GM19395 (cell line): ENCODE results near the gene C1QTNF1.
A peak's percentile ranks its signal among the peaks of the same experiment; 100 is the strongest.
"Not testable (repeated sequence)": the region's sequence is repeated elsewhere in the genome, so short reads cannot be mapped to it uniquely, and the experiment has no call there.

ENCODE experiments used
- ATAC-seq: cut with Tn5 transposase; IDR thresholded peaks from one replicate; pipeline ENCODE4 v1.9.1; 2021; ENCODE audit warnings: mild to moderate bottlenecking, moderate library complexity; ENCODE audit not compliant: unreplicated experiment

C1QTNF1 gene

DNA sequence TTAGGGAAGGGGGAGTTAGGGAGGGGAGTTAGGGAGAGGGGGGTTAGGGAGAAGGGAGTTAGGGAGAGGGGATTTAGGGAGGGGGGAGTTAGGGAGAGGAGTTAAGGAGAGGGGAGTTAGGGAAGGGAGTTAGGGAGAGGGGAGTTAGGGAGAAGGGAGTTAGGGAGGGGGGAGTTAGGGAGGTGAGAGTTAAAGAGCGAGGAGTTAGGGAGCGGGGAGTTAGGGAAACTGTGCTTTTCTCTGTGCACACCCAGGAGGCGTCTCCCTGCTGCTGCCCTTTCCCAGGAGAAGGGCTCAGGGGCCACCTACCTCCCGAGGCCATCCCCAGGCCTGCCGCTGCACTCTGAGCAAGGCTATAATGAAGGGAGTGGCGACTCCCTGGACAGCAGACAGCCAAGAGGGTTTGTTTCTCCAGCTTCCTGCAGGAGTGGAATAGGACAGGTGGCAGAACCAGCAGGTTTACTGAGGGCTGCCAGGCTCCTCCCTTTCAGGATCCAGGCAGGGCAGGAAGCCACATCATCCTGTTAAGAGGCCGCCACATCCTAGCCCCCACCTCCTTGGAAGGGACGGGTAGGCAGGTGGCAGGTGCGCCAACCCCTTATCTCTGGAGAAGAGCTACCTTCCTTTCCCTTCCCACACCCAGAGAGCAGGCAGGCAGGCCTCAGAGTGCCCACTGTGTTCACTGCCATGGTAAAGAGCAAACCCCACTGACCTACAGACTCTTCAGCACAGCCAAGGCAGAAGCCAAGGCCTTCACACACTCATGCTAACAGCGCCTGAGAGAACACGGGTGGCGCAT, 18.7 kb upstream of the C1QTNF1 start:
- ATAC-seq, result no peak

DNA sequence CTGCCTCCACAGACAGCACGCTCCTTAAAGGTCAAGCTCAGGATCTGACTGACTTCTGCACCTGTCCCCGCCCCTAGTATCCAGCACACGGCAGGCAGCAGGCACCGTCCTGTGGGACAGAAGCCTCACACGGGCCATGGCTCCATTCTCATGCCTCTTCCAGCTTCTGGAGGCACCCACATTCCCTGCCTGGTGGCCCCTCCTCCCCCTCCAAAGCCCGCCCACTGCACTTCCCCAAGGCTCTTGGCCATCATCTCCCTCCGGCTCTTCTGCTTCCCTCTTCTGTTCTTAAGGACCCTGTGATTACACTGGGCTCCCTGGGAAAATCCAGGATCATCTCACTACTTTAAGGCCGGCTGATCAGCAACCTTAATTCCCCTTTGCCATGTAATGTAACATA, 17.9 kb upstream of the C1QTNF1 start:
- no peak for ATAC-seq

DNA sequence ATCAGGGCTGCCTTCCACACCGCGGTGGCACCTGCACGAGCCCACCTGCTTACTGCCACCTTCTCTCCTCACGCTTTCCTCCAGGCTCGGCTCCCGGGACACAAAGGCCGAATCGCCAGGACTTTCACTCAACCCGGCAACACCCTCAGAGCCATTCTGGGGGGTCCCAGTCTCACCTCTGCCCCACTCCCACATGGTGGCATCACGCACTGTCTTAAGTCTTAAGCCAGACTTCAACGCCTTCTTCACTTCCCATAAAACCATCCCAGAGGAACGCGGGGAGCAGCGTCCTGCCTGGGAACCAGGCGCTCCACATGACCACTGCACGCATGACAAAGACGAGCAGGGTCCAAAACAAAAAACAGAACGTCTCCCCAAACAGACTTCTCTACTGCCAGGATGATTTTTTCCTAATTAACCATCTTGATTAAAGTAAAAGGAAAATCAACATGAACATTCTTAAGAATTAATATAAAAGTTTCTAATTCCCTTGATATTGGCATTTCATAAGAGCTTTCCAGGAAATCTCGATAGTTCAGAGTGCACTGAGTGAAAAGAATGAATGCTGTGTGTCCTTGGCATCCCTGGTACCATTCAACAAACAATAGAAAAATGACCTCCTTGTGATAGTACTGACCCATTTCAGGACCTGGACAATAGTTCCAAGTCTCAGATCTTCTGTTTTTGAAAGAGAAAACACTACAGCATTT, 17.0 kb upstream of the C1QTNF1 start:
- ATAC-seq, result no peak

DNA sequence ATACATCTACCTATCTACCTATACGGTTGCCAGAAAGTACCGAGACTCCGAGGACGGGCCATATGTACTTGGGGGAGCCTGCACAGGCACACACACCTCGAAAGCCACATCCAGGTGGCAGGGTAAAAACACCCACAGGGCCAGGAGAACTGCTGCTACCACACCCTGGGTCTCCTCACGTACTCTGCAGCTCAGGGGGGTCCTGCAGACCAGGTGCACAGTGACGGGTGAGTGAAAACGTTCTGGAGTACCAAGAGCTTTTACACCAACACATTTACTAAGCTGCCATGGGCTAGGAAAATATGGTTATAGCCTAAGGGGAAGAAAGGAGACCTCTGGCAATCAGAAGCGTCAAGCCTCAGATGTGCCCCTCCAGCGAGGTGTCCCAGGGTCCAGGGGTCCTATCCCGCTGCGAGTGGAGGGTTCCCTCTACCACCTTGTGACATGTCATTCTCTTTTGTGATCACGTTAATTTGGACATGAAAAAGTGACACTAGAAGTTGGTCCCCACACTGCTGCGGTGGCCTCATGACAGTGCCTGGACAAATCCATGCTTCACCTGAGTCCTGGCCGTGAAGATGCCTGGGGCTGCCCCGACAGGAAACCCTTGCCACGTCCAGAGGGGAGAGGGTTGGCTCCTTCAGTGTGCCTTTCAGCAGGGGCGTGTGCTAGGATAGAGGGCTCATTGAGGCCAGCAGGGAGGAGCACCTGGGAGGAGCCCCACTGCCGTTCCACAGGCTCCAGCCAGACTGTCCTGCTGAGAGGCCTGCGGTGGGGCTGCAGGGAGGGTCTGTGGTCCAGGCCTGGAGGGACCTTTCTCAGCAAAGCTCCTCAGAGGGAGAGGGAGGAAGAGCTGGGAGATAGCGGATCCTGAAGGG, 16.2 kb upstream of the C1QTNF1 start:
- no peak for ATAC-seq

DNA sequence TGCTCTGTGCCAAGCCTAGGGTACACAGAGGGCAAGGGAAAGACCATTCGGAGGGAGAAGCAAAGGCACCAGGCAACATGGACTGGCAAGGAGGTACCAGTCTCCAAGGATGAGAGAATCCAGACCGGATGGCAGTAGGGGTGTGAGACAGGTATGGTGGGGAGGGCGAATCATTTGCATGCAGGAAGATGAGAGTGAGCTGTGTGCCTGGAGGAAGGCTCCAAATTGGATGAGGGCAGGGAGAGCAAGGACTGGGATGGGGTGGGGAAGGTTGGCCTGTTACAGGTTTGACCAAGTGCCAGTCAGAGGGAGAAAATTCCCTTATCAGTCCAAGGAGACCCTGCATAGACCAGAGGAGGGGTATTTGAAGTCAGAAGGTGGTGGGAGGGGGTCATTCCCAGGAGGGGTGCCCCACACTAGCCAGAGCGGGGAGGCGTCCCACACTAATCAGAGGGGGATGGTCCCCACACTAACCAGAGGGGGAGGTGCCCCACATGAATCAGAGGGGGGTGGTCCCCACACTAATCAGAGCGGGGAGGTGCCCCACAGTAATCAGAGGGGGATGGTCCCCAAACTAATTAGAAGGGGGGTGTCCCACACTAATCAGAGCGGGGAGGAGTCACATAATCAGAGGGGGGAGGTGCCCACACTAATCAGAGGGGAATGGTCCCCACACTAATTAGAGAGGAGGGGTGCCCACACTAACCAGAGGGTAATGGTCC, 15.1 kb upstream of the C1QTNF1 start:
- ATAC-seq, result no peak

DNA sequence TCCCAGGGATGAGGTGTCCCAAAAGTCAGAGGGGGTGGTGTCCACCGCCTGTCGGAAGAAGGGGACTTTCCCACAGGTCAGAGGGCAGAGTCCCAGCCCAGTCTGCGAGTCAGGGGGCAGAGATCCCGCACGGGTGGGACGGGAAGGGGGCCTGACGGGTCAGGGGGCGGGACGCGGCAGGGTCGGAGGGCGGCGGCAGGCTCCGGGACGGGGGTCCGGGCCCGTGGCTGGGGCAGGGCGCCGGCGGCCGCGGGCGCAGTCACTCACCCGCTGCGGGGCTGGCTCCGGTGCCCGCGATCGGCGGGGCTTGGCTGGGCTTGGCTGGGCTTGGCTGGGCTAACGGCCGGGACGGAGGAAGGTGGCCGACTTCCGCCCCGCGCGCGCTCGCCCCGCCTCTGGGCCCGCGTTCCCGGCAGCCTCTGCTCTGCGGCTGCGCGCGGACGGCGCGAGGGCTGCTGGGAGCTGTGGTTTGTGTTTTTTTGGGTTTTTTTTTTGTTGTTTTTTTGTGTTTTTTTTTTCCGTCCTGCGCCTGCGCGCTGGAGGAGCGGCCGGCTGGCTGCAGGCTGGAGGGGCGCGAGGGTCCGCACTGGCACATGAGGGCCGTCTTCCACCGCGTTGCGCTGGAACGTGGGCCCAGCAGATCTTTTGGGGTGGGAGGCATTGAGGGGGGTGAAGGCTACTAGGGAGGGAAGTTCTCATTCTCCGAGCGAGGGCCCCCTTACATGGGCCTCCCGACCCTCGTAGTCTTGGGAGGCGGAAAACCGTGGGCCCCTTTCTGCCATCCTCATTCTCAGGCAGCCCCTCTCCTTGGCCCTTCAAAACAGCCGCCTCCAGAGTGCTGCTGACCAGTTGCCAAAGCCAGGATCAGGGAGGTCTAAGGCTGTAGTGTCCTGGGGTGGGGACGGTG, 14.3 kb upstream of the C1QTNF1 start, which contains the start of gene CANT1:
CANT1 (minus strand) TSS at position 368 of the 907 bp plus-strand sequence. CDS start 12,142 bp downstream, outside the sequence.
- peak; percentile 85 for ATAC-seq

DNA sequence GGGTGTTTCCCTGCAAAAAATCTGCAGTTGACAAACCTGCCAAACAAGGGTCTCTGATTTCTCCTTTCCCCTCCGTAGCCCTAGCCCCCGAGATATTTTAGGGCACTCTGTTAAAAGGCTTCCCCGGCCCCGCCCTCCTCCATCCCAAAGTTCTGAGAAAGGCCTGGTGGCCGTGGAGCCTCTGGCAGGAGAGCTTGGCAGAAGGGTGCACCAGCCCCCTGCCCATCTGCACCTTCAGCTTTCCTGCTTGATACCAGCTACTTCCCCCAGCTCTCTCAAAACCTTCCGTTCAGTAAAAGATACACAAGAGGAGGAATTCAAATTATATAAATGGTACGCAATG, 13.7 kb upstream of the C1QTNF1 start:
- ATAC-seq, result no peak

DNA sequence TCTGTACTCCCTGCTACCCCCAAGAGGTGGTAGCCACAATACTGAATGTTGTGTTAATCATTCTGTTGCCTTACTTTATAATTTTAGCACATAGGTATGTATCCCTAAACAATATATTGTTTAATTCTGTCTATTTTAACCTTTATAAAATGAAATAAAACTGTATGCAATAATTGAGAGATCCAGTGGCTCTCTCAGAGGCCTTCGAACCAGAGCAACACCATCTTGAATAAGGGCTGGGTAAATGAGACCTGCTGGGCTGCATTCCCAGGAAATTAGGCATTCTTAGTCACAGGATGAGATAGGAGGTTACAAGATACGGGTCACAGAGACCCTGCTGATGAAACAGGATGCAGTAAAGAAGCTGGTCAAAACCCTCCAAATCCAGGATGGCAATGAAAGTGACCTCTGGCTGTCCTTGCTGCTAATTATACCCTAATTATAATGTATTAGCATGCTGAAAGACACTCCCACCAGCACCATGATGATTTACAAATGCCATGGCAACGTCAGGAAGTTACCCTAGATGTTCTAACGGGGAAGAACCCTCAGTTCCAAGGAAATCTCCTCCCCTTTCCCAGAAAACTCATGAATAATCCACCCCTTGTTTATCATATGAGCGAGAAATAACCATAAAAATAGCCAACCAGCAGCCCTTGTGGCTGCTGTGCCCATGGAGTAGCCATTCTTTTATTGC, 12.4 kb upstream of the C1QTNF1 start:
- no peak for ATAC-seq

DNA sequence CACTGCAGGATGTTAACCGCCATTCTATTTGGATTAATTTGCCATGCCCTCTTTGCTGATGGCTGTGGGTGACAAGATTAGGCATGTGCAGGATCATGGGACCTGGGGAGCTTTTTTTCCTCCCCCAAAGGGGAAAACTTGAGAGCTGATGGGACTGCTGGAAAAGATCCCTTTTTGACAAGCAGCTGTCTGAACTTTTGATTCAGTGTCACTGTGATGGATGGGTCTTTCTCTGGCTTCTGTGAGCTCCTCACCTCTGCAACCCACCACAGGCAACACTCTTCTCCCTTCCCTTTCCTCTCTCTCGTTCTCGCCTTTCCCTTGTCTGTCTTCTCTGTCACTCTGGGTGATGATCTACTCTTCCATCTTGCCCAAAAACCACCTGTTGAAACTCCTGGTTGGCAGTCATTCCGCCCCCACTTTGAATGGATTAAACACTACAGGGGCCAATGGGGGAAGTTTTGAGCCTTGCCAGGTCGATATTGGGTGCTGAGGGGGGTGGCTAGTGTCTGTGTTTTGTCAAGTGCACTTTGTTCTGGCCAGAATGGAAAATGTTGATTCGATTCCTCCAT, 11.3 kb upstream of the C1QTNF1 start:
- ATAC-seq, result no peak

DNA sequence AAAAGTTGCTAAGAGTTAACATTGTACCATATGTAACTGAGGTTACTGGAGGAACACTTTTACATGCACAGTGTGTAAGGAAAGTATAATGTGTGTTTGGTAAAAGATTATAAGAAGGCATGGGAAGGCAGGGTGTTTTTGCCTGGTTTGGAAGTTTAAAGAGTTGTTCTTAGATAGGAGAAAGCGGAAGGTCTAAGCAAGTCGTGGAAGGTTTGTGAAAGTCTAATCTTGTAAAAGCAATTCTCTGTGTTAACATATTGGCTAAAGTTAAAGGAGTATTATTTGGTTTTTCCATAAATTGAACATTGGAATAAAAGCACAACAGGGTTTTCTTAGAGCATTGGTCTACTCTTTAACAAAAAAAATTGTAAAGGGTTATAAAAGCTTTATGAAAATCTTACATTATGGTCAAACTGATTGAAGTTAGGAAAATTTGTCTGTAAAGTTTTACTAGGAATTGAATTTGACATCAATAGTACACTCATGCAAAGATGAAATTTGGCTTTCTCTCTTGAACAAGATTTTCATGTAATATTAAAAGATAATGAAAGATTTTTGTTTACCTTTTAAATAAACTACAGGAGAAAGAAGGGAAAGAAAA, 9.7 kb upstream of the C1QTNF1 start:
- no peak for ATAC-seq

DNA sequence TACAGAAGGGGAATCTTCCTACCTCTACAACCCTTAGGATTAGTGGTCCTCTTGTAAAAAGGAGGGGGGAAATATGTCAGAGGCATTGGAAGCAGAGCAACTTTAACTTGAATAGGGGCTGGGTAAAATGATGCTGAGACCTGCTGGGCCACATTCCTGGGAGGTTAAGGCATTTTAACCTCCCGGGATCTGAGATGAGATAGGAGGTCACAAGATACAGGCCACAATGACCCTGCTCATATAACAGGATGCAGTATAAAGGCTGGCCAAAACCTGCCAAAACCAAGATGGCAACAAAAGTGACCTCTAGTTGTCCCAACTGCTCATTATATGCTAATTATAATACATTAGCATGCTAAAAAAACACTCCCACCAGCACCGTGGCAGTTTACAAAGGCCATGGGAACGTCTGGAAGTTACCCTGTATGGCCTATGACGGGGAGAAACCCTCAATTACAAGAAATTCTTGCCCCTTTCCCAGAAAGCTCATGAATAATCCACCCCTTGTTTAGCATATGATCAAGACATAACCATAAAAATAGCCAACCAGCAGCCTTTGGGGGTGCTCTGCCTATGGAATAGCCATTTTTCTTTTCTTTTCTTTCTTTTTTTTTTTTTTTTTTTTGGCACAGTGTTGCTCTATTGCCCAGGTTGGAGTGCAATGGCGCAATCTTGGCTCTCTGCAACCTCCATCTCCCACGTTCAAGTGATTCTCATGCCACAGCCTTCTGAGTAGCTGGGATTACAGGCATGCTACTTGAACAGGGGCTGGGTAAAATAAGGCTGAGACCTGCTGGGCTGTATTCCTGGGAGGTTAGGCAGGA, 6.2 kb upstream of the C1QTNF1 start:
- ATAC-seq, result no peak

DNA sequence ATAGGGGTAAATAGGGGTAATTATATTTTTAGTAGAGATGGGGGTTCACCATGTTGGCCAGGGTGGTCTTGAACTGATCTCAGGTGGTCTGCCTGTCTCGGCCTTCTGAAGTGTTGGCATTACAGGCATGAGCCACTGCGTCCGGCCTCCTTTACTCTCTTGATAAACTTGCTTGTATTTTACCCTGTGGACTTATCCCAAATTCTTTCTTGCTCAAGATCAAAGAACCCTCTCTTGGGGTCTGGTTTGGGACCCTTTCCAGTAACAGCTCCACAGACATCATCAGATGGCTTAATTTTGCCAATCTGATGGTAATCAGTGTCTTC, 5.6 kb upstream of the C1QTNF1 start:
- ATAC-seq, result no peak

DNA sequence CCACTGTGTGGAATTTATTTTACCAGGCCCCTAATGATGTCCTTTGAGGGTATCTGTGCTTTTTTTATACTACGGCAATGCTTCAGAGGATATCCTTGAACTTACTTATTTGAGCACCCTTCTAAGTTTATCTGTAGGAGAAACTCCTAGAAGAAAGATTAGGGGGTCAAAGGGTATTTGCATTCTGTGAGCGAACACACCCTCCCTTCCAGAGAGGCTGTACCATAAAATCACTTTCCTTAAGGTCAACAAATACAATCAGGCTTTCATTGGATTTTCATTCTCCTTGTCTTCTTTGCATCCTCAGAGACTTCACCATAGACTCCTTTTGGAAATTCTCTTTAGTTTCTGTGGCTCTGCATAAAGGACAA, 4.7 kb upstream of the C1QTNF1 start:
- no peak for ATAC-seq

DNA sequence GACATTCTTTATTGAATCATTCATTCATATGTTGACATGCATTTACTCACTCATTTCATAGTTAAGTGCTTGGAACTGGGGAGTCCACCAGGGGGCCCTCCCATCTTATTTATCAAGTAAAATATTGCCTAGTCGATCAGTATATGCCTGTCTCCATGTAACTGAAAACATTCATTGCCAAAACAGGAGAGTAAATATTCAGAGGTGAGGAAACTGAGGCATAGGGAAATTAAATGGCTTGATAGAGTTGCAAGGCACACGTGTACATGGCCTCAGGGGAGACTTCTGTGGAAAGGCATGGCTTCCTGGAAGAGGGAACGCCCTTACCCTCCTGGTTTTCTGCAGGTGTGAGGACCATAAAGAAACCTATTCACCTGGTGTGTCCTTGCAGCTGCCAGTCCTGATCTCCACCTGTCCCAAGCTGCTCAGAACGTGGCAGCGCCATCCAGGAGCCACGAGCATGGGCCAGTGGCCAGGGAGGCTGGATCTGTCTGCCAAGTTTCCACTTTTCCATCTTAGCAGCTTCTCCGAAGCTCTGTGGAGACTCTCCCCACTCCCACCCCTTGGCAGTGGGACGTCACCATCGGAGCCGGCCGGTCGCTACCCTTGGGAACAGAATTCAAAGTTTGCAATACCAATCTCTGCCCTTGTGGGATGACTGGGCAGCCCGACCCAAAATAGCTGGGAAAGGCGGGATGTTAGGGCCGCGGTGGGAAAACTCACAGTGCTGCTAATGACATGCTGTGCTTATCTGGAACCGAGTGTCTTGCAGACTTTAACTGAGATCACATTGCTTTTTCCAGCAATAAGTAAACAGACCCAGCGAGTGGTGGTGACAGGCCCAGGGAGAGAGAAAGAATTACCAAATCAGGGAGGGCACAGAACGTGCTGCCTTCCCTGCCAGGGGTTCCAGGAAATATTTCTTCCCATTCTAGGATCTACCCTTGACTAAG, 4.1 kb upstream of the C1QTNF1 start:
- no peak for ATAC-seq

DNA sequence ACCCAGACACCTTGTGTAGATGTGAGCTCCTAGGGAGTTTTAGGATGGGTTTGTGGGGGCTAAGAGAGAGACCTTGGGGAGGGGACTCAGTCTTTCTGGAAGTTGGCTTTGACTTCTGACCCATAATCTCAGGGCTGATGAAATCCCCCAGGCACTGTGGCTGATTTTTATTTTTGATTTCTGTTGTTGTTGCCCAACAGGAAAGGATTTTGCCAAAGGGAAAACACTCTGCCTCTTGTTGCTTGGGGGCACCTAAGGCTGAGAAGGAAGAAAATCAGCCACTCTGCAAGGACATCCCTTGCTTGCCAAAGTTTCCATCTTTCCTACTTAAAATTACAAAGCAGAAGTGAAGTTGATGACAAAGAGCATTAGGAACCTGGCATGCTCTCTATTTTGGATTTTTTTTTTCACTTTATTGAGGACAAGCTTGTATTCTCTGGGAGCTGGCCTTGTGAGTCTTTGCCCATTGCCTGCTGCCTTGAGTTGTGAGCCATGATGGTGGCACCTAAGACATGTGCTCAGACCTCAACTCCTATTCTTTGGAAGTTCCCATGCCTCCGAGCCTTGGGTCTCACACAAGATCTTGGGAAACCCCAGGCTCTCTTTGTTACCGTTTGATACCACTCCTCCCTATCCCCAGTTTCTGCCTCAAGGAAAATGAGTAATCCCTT, 3.2 kb upstream of the C1QTNF1 start:
- no peak for ATAC-seq

DNA sequence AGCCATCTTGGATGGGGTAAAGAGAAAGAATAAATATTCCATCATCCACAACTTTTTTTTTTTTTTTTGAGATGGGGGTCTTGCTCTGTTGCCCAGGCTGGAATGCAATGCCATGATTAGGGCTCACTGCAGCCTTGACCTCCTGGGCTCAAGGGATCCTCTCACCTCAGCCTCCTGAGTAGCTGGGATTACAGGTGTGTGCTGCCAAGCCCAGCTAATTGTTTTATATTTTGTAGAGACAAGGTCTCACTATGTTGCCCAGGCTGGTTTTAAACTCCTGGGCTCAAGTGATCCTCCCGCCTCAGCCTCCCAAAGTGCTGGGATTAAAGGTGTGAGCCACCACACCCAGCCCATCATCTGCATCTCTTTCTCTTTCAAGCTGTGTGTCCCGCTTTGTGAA, 2.0 kb upstream of the C1QTNF1 start:
- not testable (repeated sequence) for ATAC-seq
